ENCODE data around the gene BUB3. TPM values are rescaled to one million over a fixed set of nuclear protein-coding genes. Genes with fewer than 3 reads are reported as not detected.
"Not testable (repeated sequence)": the region's sequence is repeated elsewhere in the genome, so short reads cannot be mapped to it uniquely, and the experiment has no call there.

Gene BUB3
- total RNA-seq, 1 donor from 2014 or later: 245 TPM

DNA sequence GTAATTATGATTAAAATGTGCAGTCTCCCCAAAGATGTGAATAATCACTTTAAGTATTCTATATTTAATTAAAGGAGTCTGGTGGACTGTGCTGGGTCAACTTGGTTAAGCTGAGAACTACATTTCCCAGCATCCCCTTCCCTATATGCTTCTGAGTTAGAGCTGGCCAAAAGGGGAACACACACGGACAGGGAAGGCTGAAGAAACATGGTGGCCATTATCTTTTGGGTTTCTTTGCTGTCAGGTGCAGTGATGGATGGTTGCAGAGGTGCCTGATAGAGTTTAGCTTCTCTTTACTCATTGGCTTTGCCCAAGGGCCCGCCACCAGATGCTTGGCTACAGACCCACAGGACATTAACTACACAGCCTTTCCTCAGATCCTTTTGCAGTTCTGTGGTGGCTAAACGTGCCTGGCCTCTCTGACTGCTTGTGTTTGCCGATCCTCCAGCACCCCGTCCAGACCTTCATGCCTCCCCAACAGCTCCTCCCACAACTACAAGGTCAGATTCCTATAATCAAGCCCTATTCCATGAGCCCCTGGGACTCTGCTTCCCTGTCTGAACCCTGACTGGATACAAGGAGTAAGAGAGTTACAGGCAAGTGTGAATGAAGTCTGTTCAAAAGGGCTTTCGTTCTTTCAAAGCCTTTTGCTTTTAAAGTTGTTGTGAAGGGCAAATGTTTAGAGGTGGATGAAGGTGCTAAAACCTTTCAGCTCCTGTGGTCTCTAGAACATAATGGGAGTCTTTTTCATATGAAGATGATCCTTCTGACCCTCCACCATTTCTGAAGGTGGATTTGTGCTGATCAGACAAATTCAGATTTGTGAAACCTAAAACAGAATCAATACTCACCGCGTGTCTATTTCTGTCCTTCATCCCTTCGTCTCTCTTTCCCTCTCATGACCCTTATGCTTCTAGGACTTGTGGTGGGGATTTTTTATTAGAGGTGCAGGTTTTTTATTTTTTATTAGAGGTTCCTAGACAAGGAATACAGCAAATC lies 21.5 kb downstream of the BUB3 start:
- peaks cover 22% of the 10 kb centered on the region for H3K36me3 Mint-ChIP-seq
- TF ChIP-seq EZH2 (IDR thresholded peaks at IDR 0.05): no peak
- no peak for TF ChIP-seq EZH2phosphoT487 (IDR thresholded peaks at IDR 0.05)
- TF ChIP-seq, protein P1, sequence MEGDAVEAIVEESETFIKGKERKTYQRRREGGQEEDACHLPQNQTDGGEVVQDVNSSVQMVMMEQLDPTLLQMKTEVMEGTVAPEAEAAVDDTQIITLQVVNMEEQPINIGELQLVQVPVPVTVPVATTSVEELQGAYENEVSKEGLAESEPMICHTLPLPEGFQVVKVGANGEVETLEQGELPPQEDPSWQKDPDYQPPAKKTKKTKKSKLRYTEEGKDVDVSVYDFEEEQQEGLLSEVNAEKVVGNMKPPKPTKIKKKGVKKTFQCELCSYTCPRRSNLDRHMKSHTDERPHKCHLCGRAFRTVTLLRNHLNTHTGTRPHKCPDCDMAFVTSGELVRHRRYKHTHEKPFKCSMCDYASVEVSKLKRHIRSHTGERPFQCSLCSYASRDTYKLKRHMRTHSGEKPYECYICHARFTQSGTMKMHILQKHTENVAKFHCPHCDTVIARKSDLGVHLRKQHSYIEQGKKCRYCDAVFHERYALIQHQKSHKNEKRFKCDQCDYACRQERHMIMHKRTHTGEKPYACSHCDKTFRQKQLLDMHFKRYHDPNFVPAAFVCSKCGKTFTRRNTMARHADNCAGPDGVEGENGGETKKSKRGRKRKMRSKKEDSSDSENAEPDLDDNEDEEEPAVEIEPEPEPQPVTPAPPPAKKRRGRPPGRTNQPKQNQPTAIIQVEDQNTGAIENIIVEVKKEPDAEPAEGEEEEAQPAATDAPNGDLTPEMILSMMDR (IDR thresholded peaks at IDR 0.05): no peak
- H3K27ac Mint-ChIP-seq: no peak overlapping the region
- no peak overlapping the region for H3K9ac ChIP-seq
- no peaks in the 10 kb centered on the region for H3K4me1 Mint-ChIP-seq
- no peak overlapping the region for H2AFZ ChIP-seq (replicated peaks)
- no peak overlapping the region for H3K4me3 Mint-ChIP-seq
- no peaks in the 10 kb centered on the region for H3K4me1 ChIP-seq
- no peaks in the 10 kb centered on the region for H3K9me3 Mint-ChIP-seq
- DNase-seq (ENCODE audit: low spot score): no peak
- H3F3A ChIP-seq (ENCODE audit: low read depth): no peaks in the 10 kb centered on the region
- peaks cover 2% of the 10 kb centered on the region for H3K27me3 Mint-ChIP-seq (ENCODE audit: insufficient read depth, low read depth)
- H3K79me2 ChIP-seq (ENCODE audit: low read depth): peaks cover 7% of the 10 kb centered on the region
- no peak overlapping the region for H3K4me2 ChIP-seq
- no peak overlapping the region for H3K27ac ChIP-seq
- no peaks in the 10 kb centered on the region for H3K9me3 ChIP-seq (ENCODE audit: low read depth)
- H3K36me3 ChIP-seq: peaks cover 4% of the 10 kb centered on the region
- no peaks in the 10 kb centered on the region for H3K27me3 ChIP-seq
- H4K20me1 ChIP-seq (ENCODE audit: low read depth): no peaks in the 10 kb centered on the region
- H3K4me3 ChIP-seq: no peak overlapping the region

DNA sequence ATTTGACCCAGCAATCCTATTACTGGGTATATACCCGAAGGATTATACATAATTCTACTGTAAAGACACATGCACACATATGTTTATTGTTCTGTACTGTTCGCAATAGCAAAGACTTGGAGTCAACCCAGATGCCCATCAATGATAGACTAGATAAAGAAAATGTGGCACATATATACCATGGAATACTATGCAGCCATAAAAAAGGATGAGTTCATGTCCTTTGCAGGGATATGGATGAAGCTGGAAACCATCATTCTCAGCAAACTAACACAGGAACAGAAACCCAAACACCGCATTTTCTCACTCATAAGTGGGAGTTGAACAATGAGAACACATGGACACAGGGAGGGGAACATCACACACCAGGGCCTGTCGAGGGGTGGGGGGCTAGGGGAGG lies 24.2 kb downstream of the BUB3 start:
- not testable (repeated sequence) for DNase-seq (ENCODE audit: low spot score); H3K4me2 ChIP-seq; H3K36me3 ChIP-seq; H3K27me3 Mint-ChIP-seq (ENCODE audit: insufficient read depth, low read depth); H3K4me3 Mint-ChIP-seq; H3F3A ChIP-seq (ENCODE audit: low read depth); H3K27ac Mint-ChIP-seq; H3K4me1 Mint-ChIP-seq; H3K4me1 ChIP-seq; H3K79me2 ChIP-seq (ENCODE audit: low read depth); H4K20me1 ChIP-seq (ENCODE audit: low read depth); H3K9me3 Mint-ChIP-seq; H2AFZ ChIP-seq (replicated peaks); H3K27ac ChIP-seq; H3K4me3 ChIP-seq; H3K27me3 ChIP-seq; H3K9ac ChIP-seq; H3K9me3 ChIP-seq (ENCODE audit: low read depth)
- peaks cover 24% of the 10 kb centered on the region for H3K36me3 Mint-ChIP-seq

DNA sequence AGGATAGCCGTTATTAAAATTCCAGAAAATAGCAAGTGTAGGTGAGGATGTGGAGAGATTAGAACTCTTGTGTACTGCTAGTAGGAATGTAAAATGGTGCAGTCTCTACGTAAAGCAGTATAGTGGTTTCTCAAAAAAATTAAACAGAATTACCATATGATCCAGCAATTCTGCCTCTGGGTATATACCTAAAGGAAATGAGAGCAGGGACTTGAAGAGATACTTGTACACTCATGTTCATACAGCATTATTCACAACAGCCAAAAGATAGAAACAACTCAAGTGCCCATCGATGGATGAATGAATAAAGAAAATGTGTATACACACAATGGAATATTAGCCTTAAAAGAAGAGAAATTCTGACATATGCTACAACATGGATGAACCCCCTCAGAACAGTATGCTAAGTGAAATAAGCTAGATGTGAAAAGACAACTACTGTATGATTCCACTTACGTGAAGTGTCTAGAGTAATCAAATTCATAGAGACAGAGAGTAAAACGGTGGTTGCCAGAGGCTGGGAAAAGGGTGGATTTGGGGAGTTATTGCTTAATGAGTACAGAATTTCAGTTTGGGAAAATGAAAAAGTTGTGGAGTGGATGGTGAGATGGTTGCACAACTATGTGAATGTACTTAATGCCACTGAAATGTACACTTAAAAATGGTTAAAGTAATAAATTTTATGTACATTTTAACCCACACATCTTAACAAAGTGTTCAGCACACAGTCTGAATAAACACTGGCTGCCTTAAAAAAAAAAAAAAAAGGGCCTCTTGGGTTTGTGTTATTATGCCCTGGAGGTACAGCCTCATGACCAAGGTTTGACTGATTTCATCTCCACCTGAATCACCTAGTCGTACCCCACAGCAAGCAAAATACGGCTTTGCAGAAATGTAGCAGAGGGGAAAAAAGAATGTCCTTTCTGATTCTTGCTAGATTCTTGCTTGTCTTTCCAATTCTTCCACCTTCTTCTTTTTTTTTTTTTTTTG lies 26.2 kb downstream of the BUB3 start:
- Histone ChIP-seq H3K79me2 (ENCODE audit: low read depth) (no peaks in the 10 kb centered on the region), H3K9ac (no peak overlapping the region), H3K36me3 (peaks cover 4% of the 10 kb centered on the region), H3K4me2 (no peak overlapping the region), H3K4me3 (no peak overlapping the region), H3F3A (ENCODE audit: low read depth) (no peaks in the 10 kb centered on the region), H3K27me3 (no peaks in the 10 kb centered on the region), H3K27ac (no peak overlapping the region), H3K4me1 (no peaks in the 10 kb centered on the region), H4K20me1 (ENCODE audit: low read depth) (no peaks in the 10 kb centered on the region), H2AFZ (replicated peaks) (no peak overlapping the region), H3K9me3 (ENCODE audit: low read depth) (no peaks in the 10 kb centered on the region)
- TF ChIP-seq, protein P1 (IDR thresholded peaks at IDR 0.05): no peak
- TF ChIP-seq EZH2 (IDR thresholded peaks at IDR 0.05) (no peak), EZH2phosphoT487 (IDR thresholded peaks at IDR 0.05) (no peak)
- Mint-ChIP-seq H3K9me3 (peaks cover 17% of the 10 kb centered on the region), H3K36me3 (peaks cover 37% of the 10 kb centered on the region), H3K27me3 (ENCODE audit: insufficient read depth, low read depth) (no peaks in the 10 kb centered on the region), H3K27ac (no peak overlapping the region), H3K4me3 (no peak overlapping the region), H3K4me1 (no peaks in the 10 kb centered on the region)
- no peak for DNase-seq (ENCODE audit: low spot score)

Measured in neural progenitor cell (in vitro differentiated cells).